ENCODE results near the gene GMNN.

DNA sequence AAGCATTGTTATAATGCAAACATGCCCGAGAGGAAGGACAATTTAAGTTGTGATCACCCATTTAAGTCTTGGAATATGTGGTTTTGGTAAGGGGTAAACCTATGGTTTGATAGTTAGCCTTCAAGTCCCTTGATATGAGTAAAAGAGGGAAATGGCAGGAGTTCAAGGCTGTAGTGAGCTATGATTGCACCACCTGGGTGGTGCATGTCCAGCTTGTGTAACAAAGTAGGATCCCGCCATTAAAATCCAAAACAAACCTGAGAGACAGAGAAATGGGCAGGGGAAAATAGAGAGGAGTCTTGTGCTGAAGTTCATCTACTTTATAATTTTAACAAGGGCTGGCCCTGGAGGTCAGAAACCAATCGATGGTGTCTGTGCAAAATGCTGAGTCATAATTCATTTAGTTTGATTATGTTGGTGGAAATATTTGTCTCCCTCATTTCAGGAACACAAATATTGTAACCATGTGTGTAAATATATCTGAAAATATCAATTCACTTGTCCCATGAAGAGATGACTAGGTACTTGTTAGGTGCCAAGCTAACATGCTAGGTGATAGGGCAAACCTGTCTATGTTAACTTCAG lies 47.2 kb downstream of the GMNN start:
- no peak for TF ChIP-seq POLR2AphosphoS5 (IDR thresholded peaks at IDR 0.05; ENCODE audit: low read depth, low read length)
- TF ChIP-seq, protein P1, sequence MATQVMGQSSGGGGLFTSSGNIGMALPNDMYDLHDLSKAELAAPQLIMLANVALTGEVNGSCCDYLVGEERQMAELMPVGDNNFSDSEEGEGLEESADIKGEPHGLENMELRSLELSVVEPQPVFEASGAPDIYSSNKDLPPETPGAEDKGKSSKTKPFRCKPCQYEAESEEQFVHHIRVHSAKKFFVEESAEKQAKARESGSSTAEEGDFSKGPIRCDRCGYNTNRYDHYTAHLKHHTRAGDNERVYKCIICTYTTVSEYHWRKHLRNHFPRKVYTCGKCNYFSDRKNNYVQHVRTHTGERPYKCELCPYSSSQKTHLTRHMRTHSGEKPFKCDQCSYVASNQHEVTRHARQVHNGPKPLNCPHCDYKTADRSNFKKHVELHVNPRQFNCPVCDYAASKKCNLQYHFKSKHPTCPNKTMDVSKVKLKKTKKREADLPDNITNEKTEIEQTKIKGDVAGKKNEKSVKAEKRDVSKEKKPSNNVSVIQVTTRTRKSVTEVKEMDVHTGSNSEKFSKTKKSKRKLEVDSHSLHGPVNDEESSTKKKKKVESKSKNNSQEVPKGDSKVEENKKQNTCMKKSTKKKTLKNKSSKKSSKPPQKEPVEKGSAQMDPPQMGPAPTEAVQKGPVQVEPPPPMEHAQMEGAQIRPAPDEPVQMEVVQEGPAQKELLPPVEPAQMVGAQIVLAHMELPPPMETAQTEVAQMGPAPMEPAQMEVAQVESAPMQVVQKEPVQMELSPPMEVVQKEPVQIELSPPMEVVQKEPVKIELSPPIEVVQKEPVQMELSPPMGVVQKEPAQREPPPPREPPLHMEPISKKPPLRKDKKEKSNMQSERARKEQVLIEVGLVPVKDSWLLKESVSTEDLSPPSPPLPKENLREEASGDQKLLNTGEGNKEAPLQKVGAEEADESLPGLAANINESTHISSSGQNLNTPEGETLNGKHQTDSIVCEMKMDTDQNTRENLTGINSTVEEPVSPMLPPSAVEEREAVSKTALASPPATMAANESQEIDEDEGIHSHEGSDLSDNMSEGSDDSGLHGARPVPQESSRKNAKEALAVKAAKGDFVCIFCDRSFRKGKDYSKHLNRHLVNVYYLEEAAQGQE (IDR thresholded peaks at IDR 0.05; ENCODE audit: insufficient read depth in 1 of 2, low read depth in 2 of 2, low read length in 2 of 2): no peak
- no peak for TF ChIP-seq TAF1 (IDR thresholded peaks at IDR 0.05; ENCODE audit: borderline replicate concordance, insufficient read depth, low read length)
